ENCODE results near the gene ZC3HAV1.

The ZC3HAV1 gene

GRCh38 chr7:139089118-139089517 is 20.4 kb downstream of the ZC3HAV1 start:
- H3K36me3 ChIP-seq (replicated peaks; ENCODE audit: insufficient read depth, low read length) = peaks cover 10% of the 10 kb centered on the region
- no peaks in the 10 kb centered on the region for H3K27me3 ChIP-seq (replicated peaks; ENCODE audit: insufficient read depth, low read length)
- H3K79me2 ChIP-seq (ENCODE audit: low read length) = peaks cover 94% of the 10 kb centered on the region
- H3K9me2 ChIP-seq (replicated peaks; ENCODE audit: insufficient read depth, low read length) = no peaks in the 10 kb centered on the region
- no peak overlapping the region for H2AFZ ChIP-seq (ENCODE audit: low read length)
- no peaks in the 10 kb centered on the region for H3K4me1 ChIP-seq (ENCODE audit: low read length)
- no peaks in the 10 kb centered on the region for H3F3A ChIP-seq (ENCODE audit: insufficient read depth, low read length)
- DNase-seq = no peak
- H3K4me3 ChIP-seq (ENCODE audit: low read length) = no peak overlapping the region
- H4K20me1 ChIP-seq (ENCODE audit: insufficient read depth, low read length) = peaks cover 5% of the 10 kb centered on the region; the same call in 1 of the 2 replicates
- TF ChIP-seq EZH2 (optimal IDR thresholded peaks at IDR 0.05; ENCODE audit: low read depth, low read length) = no peak
- no peak for TF ChIP-seq CTCF (IDR thresholded peaks at IDR 0.05; ENCODE audit: low read length)
- no peak for TF ChIP-seq EZH2phosphoT487 (IDR thresholded peaks at IDR 0.05; ENCODE audit: low read length)
- no peaks in the 10 kb centered on the region for H3K9me3 ChIP-seq (replicated peaks; ENCODE audit: insufficient read depth, low read length)
- H3K9ac ChIP-seq (ENCODE audit: low read length) = no peak overlapping the region
- H3K4me2 ChIP-seq (ENCODE audit: low read depth, low read length) = no peak overlapping the region
- H3K27ac ChIP-seq (ENCODE audit: low read length) = no peak overlapping the region

GRCh38 chr7:139088268-139088667 is 21.3 kb downstream of the ZC3HAV1 start:
- no peaks in the 10 kb centered on the region for H3K4me1 ChIP-seq (ENCODE audit: low read length)
- H3K4me2 ChIP-seq (ENCODE audit: low read depth, low read length) = no peak overlapping the region
- H3K4me3 ChIP-seq (ENCODE audit: low read length) = no peak overlapping the region
- no peaks in the 10 kb centered on the region; the same call in 1 of the 2 replicates for H4K20me1 ChIP-seq (ENCODE audit: insufficient read depth, low read length)
- no peak overlapping the region for H3K27ac ChIP-seq (ENCODE audit: low read length)
- no peak overlapping the region for H3K9ac ChIP-seq (ENCODE audit: low read length)
- H2AFZ ChIP-seq (ENCODE audit: low read length) = no peak overlapping the region
- TF ChIP-seq CTCF (IDR thresholded peaks at IDR 0.05; ENCODE audit: low read length) (no peak), EZH2phosphoT487 (IDR thresholded peaks at IDR 0.05; ENCODE audit: low read length) (no peak), EZH2 (optimal IDR thresholded peaks at IDR 0.05; ENCODE audit: low read depth, low read length) (no peak)
- H3K79me2 ChIP-seq (ENCODE audit: low read length) = peaks cover 94% of the 10 kb centered on the region
- no peaks in the 10 kb centered on the region for H3K9me2 ChIP-seq (replicated peaks; ENCODE audit: insufficient read depth, low read length)
- no peaks in the 10 kb centered on the region for H3K9me3 ChIP-seq (replicated peaks; ENCODE audit: insufficient read depth, low read length)
- no peaks in the 10 kb centered on the region for H3F3A ChIP-seq (ENCODE audit: insufficient read depth, low read length)
- no peak for DNase-seq
- H3K36me3 ChIP-seq (replicated peaks; ENCODE audit: insufficient read depth, low read length) = peaks cover 14% of the 10 kb centered on the region
- H3K27me3 ChIP-seq (replicated peaks; ENCODE audit: insufficient read depth, low read length) = no peaks in the 10 kb centered on the region

- H4K20me1 ChIP-seq (ENCODE audit: insufficient read depth, low read length) = no peaks in the 10 kb centered on the region; the same call in 1 of the 2 replicates
- no peaks in the 10 kb centered on the region for H3K9me3 ChIP-seq (replicated peaks; ENCODE audit: insufficient read depth, low read length)
- no peaks in the 10 kb centered on the region for H3F3A ChIP-seq (ENCODE audit: insufficient read depth, low read length)
- H3K4me1 ChIP-seq (ENCODE audit: low read length) = no peaks in the 10 kb centered on the region
- TF ChIP-seq CTCF (IDR thresholded peaks at IDR 0.05; ENCODE audit: low read length) (no peak), EZH2phosphoT487 (IDR thresholded peaks at IDR 0.05; ENCODE audit: low read length) (no peak), EZH2 (optimal IDR thresholded peaks at IDR 0.05; ENCODE audit: low read depth, low read length) (no peak)
- no peak overlapping the region for H3K4me3 ChIP-seq (ENCODE audit: low read length)
- H3K9ac ChIP-seq (ENCODE audit: low read length) = no peak overlapping the region
- no peak for DNase-seq
- peaks cover 94% of the 10 kb centered on the region for H3K79me2 ChIP-seq (ENCODE audit: low read length)
- H3K27me3 ChIP-seq (replicated peaks; ENCODE audit: insufficient read depth, low read length) = no peaks in the 10 kb centered on the region
- H3K9me2 ChIP-seq (replicated peaks; ENCODE audit: insufficient read depth, low read length) = no peaks in the 10 kb centered on the region
- H3K36me3 ChIP-seq (replicated peaks; ENCODE audit: insufficient read depth, low read length) = peaks cover 15% of the 10 kb centered on the region
- no peak overlapping the region for H3K4me2 ChIP-seq (ENCODE audit: low read depth, low read length)
- H3K27ac ChIP-seq (ENCODE audit: low read length) = no peak overlapping the region
- no peak overlapping the region for H2AFZ ChIP-seq (ENCODE audit: low read length)
Observed at GRCh38 chr7:139087212-139087611, 22.3 kb downstream of the ZC3HAV1 start.

Measured in MM.1S (cell line).